CD14-positive monocyte (primary cell): ENCODE measurements around the gene CCDC73. TPM values are rescaled to one million over a fixed set of nuclear protein-coding genes. Genes with fewer than 3 reads are reported as not detected.

ENCODE experiments used
- DNase-seq, 3 donors: peaks; one replicate each; pipeline ENCODE4 v3.0.0-alpha.2; 2011 to 2022
- H2AFZ ChIP-seq: 2 replicates; pipeline ENCODE4 v1.6.0; 2012; ENCODE audit warnings: mild to moderate bottlenecking, low read depth, low read length, inconsistent platforms; ENCODE audit not compliant: insufficient read depth, poor library complexity, severe bottlenecking
- H3K27ac ChIP-seq, 2 donors: 1 replicate in 1 of 2; 2 replicates in 1 of 2; pipeline ENCODE4 v1.5.1; 2012 to 2013; ENCODE audit warnings: low read length in 2 of 2, control low read depth in 1 of 2, inconsistent platforms in 1 of 2, low read depth in 1 of 2, mild to moderate bottlenecking in 1 of 2
- H3K27me3 ChIP-seq, 2 donors: one replicate each; pipeline versions ENCODE4 v1.6.0 to v1.6.1; 2011 to 2013; ENCODE audit warnings: low read length in 2 of 2; ENCODE audit not compliant: control insufficient read depth in 2 of 2, insufficient read depth in 2 of 2
- H3K36me3 ChIP-seq, 2 donors: replicated peaks in 1 of 2; 1 replicate in 1 of 2; 2 replicates in 1 of 2; pipeline versions ENCODE4 v1.5.1 to v1.6.1; 2012 to 2013; ENCODE audit warnings: low read length in 2 of 2, control low read depth in 1 of 2, inconsistent platforms in 1 of 2, mild to moderate bottlenecking in 1 of 2; ENCODE audit not compliant: insufficient read depth in 2 of 2, control insufficient read depth in 1 of 2
- H3K4me1 ChIP-seq, 2 donors: 1 replicate in 1 of 2; 2 replicates in 1 of 2; pipeline versions ENCODE4 v1.5.1 to v1.6.1; 2012 to 2013; ENCODE audit warnings: low read length in 2 of 2, control low read depth in 1 of 2, inconsistent platforms in 1 of 2, mild to moderate bottlenecking in 1 of 2, moderate library complexity in 1 of 2; ENCODE audit not compliant: insufficient read depth in 2 of 2, control insufficient read depth in 1 of 2
- H3K4me2 ChIP-seq: replicated peaks from 2 replicates; pipeline ENCODE3; 2012; ENCODE audit warnings: low read length, moderate library complexity, mild to moderate bottlenecking; ENCODE audit not compliant: poor library complexity, severe bottlenecking; ENCODE audit errors: extremely low read depth
- H3K4me3 ChIP-seq, 3 experiments: fragments of 200-600 bp in 1 of 3; sonication (generic) in 1 of 3; replicated peaks in 1 of 3; 1 replicate in 2 of 3; 2 replicates in 1 of 3; pipeline ENCODE4 v1.5.1; 2011 to 2013; ENCODE audit warnings: low read length in 3 of 3, mild to moderate bottlenecking in 3 of 3, control low read depth in 2 of 3, low read depth in 2 of 3, inconsistent platforms in 1 of 3, moderate library complexity in 1 of 3
- H3K79me2 ChIP-seq: 2 replicates; pipeline ENCODE4 v1.6.0; 2012; ENCODE audit warnings: mild to moderate bottlenecking, control low read depth, inconsistent platforms, low read length, moderate library complexity; ENCODE audit not compliant: insufficient read depth
- H3K9ac ChIP-seq: 2 replicates; pipeline ENCODE4 v1.6.0; 2017; ENCODE audit warnings: low read length, mild to moderate bottlenecking; ENCODE audit not compliant: insufficient read depth, poor library complexity, severe bottlenecking
- H3K9me3 ChIP-seq, 2 donors: replicated peaks in 1 of 2; 1 replicate in 1 of 2; 2 replicates in 1 of 2; pipeline versions ENCODE4 v1.5.1 to v1.6.1; 2012 to 2013; ENCODE audit warnings: low read length in 2 of 2, control low read depth in 1 of 2; ENCODE audit not compliant: control insufficient read depth in 1 of 2, insufficient read depth in 1 of 2
- H4K20me1 ChIP-seq: 2 replicates; pipeline ENCODE4 v1.6.0; 2012; ENCODE audit warnings: mild to moderate bottlenecking, low read length, control low read depth, moderate library complexity; ENCODE audit not compliant: insufficient read depth
- H3K27ac Mint-ChIP-seq, 7 donors: one replicate each; pipeline ENCODE4 v1.8.0; 2020; ENCODE audit warnings: mild to moderate bottlenecking in 7 of 7, mixed read lengths in 7 of 7, moderate library complexity in 6 of 7, inconsistent platforms in 2 of 7
- H3K27me3 Mint-ChIP-seq, 3 donors: one replicate each; pipeline ENCODE4 v1.8.0; 2021 to 2022; ENCODE audit warnings: low read depth in 3 of 3, mild to moderate bottlenecking in 3 of 3, mixed read lengths in 3 of 3, moderate library complexity in 3 of 3, inconsistent platforms in 1 of 3
- H3K36me3 Mint-ChIP-seq, 2 donors: one replicate each; pipeline ENCODE4 v1.8.0; 2020; ENCODE audit warnings: mixed read lengths in 2 of 2, inconsistent platforms in 1 of 2, mild to moderate bottlenecking in 1 of 2
- H3K4me1 Mint-ChIP-seq: one replicate; pipeline ENCODE4 v1.8.0; 2020; ENCODE audit warnings: mild to moderate bottlenecking, mixed read lengths
- H3K4me3 Mint-ChIP-seq, 2 donors: one replicate each; pipeline ENCODE4 v1.8.0; 2020; ENCODE audit warnings: mild to moderate bottlenecking in 2 of 2, mixed read lengths in 2 of 2, moderate library complexity in 1 of 2
- H3K9me3 Mint-ChIP-seq, 7 donors: one replicate each; pipeline ENCODE4 v1.8.0; 2020 to 2022; ENCODE audit warnings: mixed read lengths in 7 of 7, mild to moderate bottlenecking in 6 of 7, moderate library complexity in 6 of 7, inconsistent platforms in 2 of 7
- WGBS: methylation state at CpG from one replicate; pipeline ENCODE4 v1.1.5; 2013; ENCODE audit warnings: missing lambda C conversion rate; ENCODE audit not compliant: insufficient coverage; 5-methylcytosine and 5-hydroxymethylcytosine counted together
- intact Hi-C, 2 donors: fragments of 100-400 bp; cut with micrococcal nuclease; formaldehyde crosslinking; loops; one replicate each; pipeline versions ENCODE4 v1.15.0 to v1.15.1; 2023
- polyA plus RNA-seq, 3 donors: library from polyadenylated mRNA; depleted of rRNA in 1 of 3; unstranded in 2 of 3; stranded (reverse) in 1 of 3; fragments of 300-500 nt in 2 of 3; fragments of >200 nt in 1 of 3; fragmentation: Illumina TruSeq in 2 of 3; gene quantifications; 1 replicate in 2 of 3; 2 replicates in 1 of 3; pipeline ENCODE4 v1.2.3, GENCODE V29; 2012 to 2021
- TF ChIP-seq, protein P1 (sequence below): fragments of 200-600 bp; IDR thresholded peaks from one replicate; pipeline ENCODE4 v1.8.0; 2022; ENCODE audit warnings: antibody characterized with exemption, mild to moderate bottlenecking

Gene CCDC73
- polyA plus RNA-seq, 3 donors: 0.03 to 0.09 TPM; not detected in 1

DNA sequence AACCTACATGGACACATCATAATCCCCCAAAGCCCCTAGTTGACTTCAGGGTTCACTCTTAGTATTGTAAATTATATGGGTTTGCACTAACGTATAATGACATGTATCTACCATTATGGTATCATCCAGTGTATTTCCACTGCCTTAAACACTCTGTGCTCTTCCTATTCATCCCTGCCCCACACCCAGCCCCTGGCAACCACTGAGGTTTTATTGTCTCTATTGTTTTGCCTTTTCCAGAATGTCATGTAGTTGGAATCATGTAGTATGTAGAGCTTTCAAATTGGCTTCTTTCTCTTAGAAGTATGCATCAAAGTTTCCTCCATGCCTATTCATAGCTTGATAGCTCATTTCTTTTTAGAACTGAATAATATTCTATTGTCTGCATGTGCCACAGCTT, 227.3 kb downstream of the CCDC73 start:
- Histone ChIP-seq H3K4me1 (no peaks in the 10 kb centered on the region), H3K4me2 (no peak overlapping the region), H3K9me3 (no peaks in the 10 kb centered on the region), H3K27ac (no peak overlapping the region), H3K79me2 (no peaks in the 10 kb centered on the region), H2AFZ (peak overlapping the region; percentile 23), H3K36me3 (no peaks in the 10 kb centered on the region), H3K4me3 (no peak overlapping the region), H3K27me3 (no peaks in the 10 kb centered on the region), H3K9ac (no peak overlapping the region), H4K20me1 (no peaks in the 10 kb centered on the region)
- DNase-seq: no peak
- no CpG with 5 or more reads among the region's 1 CpG for WGBS
- H3K4me1 Mint-ChIP-seq: peaks cover 6% of the 10 kb centered on the region
- H3K27me3 Mint-ChIP-seq: peaks cover 0 to 5% (median 1%) of the 10 kb centered on the region in 3 donors
- no peak overlapping the region for H3K27ac Mint-ChIP-seq
- intact Hi-C loops: no loop called here
- TF ChIP-seq, protein P1, sequence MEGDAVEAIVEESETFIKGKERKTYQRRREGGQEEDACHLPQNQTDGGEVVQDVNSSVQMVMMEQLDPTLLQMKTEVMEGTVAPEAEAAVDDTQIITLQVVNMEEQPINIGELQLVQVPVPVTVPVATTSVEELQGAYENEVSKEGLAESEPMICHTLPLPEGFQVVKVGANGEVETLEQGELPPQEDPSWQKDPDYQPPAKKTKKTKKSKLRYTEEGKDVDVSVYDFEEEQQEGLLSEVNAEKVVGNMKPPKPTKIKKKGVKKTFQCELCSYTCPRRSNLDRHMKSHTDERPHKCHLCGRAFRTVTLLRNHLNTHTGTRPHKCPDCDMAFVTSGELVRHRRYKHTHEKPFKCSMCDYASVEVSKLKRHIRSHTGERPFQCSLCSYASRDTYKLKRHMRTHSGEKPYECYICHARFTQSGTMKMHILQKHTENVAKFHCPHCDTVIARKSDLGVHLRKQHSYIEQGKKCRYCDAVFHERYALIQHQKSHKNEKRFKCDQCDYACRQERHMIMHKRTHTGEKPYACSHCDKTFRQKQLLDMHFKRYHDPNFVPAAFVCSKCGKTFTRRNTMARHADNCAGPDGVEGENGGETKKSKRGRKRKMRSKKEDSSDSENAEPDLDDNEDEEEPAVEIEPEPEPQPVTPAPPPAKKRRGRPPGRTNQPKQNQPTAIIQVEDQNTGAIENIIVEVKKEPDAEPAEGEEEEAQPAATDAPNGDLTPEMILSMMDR: no peak
- no peaks in the 10 kb centered on the region for H3K9me3 Mint-ChIP-seq
- no peaks in the 10 kb centered on the region for H3K36me3 Mint-ChIP-seq
- no peak overlapping the region for H3K4me3 Mint-ChIP-seq

DNA sequence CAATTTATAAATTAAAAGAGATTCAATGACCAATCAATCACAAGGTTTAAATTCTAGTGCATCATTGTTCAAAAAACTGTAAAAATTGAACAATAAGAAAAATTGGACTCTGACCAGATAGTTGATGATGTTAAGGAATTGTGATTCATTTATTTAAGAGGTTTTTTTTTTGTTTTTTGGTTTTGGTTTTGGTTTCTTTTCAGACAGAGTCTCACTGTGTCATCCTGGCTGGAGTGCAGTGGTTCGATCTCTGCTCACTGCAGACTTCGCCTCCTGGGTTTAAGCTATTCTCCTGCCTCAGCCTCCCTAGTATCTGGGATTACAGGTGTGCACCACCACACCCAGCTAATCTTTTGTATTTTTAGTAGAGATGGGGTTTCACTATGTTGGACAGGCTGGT, 227.9 kb downstream of the CCDC73 start:
- no peaks in the 10 kb centered on the region for H3K9me3 Mint-ChIP-seq
- H3K4me1 Mint-ChIP-seq: peaks cover 6% of the 10 kb centered on the region
- Histone ChIP-seq H3K4me1 (no peaks in the 10 kb centered on the region), H2AFZ (peak overlapping the region; percentile 23), H3K79me2 (no peaks in the 10 kb centered on the region), H4K20me1 (no peaks in the 10 kb centered on the region), H3K9ac (no peak overlapping the region), H3K27ac (no peak overlapping the region), H3K4me3 (no peak overlapping the region), H3K27me3 (no peaks in the 10 kb centered on the region), H3K36me3 (no peaks in the 10 kb centered on the region), H3K4me2 (no peak overlapping the region), H3K9me3 (no peaks in the 10 kb centered on the region)
- TF ChIP-seq, protein P1: no peak
- DNase-seq: no peak
- intact Hi-C loops: no loop called here
- no peaks in the 10 kb centered on the region for H3K36me3 Mint-ChIP-seq
- WGBS: no CpG with 5 or more reads among the region's 2 CpGs
- peaks cover 0 to 5% (median 1%) of the 10 kb centered on the region in 3 donors for H3K27me3 Mint-ChIP-seq
- no peak overlapping the region for H3K4me3 Mint-ChIP-seq
- H3K27ac Mint-ChIP-seq: no peak overlapping the region
